A375 (cell line): ENCODE measurements around the gene TRIM25. TPM values are rescaled to one million over a fixed set of nuclear protein-coding genes. Genes with fewer than 3 reads are reported as not detected.

Source experiments
- small RNA-seq: library from RNA; depleted of rRNA; stranded (forward); fragments of <200 nt; gene quantifications from one replicate; pipeline ENCODE3, GENCODE V24; 2014
- total RNA-seq: library from RNA; depleted of rRNA; stranded (reverse); fragments of >200 nt; shearing (Covaris generic); gene quantifications from 2 replicates; pipeline ENCODE4 v1.2.3, GENCODE V29; 2014; rRNA removed

The TRIM25 gene, protein sequence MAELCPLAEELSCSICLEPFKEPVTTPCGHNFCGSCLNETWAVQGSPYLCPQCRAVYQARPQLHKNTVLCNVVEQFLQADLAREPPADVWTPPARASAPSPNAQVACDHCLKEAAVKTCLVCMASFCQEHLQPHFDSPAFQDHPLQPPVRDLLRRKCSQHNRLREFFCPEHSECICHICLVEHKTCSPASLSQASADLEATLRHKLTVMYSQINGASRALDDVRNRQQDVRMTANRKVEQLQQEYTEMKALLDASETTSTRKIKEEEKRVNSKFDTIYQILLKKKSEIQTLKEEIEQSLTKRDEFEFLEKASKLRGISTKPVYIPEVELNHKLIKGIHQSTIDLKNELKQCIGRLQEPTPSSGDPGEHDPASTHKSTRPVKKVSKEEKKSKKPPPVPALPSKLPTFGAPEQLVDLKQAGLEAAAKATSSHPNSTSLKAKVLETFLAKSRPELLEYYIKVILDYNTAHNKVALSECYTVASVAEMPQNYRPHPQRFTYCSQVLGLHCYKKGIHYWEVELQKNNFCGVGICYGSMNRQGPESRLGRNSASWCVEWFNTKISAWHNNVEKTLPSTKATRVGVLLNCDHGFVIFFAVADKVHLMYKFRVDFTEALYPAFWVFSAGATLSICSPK
- 38.6 and 53.9 TPM in 2 replicates for total RNA-seq

DNA sequence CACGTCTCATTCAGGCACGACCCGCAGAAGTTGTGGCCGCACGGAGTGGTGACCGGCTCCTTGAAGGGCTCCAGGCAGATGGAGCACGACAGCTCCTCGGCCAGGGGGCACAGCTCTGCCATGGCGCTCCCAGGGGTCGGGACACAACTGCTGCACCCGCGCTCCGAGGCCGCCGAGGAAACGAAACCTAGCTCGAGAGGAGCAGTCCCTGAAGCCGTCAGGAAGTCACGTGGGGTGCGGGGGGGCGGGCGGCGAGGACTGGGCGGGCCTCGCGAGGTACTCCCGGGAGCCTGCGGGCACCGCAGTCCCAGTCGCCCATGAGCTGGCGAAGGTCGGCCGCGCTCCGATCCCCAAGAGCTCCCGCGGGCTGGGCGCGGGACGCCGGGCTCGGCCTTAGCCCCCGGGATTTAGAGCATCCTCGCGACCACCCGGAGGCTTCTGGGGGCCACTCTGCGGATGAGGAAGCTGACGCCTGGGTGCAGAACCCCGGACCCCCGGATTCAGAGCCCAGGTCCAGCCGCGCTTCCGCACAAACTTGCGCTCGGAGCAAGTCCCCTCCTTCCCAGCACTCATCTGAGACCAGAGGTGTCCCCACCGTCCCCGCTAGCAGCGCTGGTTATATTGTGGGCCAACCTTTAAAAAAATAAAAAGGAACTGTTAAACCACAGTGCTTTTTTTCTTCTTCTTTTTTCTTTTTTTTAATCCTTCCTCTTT lies at the start of gene TRIM25:
TSS of gene TRIM25 (minus strand) at position 183 of the 714 bp plus-strand sequence. CDS start at position 122, 61 bp downstream.

DNA sequence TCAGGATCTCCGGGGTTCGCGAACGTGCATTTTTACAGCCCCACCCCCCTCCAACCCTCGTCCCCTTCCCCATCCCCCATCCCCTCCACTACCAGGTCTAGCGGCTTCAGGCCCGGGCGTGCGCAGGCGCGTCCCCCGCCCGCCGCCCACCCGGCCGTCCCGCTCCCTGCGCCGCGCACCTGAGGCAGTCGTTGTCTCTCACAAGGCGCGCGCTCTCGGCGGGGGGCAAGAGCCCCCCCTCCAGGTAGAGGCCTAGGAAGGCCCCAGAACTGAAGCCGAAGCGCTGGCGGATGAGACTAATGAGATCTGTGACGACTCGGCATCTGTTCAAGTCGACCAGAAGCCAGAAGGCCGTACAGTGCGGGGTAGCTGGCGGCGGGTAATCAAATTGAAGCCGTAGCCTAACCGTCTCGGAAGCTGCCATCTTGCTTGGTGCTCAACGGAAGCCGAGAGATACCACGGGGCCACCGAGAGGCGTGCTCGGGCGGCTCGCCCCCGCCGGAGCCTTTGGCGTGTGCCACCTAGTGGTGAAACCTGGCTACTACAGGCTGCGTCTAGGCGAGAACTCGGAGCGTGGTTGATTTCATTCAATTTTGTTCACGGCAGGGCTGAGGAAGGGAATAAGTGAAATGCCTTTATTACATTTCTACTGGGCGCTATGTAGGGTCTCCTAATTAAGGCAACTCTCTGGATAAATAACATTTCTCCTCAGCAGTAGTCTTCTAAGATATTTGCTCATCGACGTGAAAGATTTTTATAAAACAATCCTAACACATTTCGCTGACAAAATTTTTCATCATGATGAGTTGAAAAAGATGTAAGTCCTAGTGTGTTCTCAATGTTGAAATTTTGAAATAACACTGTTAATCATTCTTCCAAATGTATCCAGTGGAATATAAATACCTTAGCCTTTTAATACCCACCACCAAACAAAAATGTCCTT lies 47.0 kb upstream of the TRIM25 start, which contains the start of gene COIL:
TSS of gene COIL (minus strand) at position 455 of the 943 bp plus-strand sequence. CDS start at position 424, 31 bp downstream.

Small RNAs within 50 kb of the gene (small RNA-seq; reads per million reads assigned to genes)
- gene AC015912.2 = not detected
- gene RNU6-1158P = not detected

Other genes with a start within 250 kb of the TRIM25 start
- gene C17orf67, start 80.1 kb downstream of the TRIM25 start, total RNA-seq = 0.64 and 1.2 TPM in 2 replicates
- gene DGKE, start 79.9 kb downstream of the TRIM25 start, total RNA-seq = 0.45 and 0.77 TPM in 2 replicates
- gene COIL, start 47.0 kb upstream of the TRIM25 start, total RNA-seq = 19.6 and 22.1 TPM in 2 replicates
- gene SCPEP1, start 64.1 kb upstream of the TRIM25 start, total RNA-seq = 26.8 and 34.1 TPM in 2 replicates
- gene AKAP1, start 171.2 kb upstream of the TRIM25 start, total RNA-seq = 64.4 and 79.2 TPM in 2 replicates